GM12865 (cell line): Measurements from ENCODE around the gene YIPF3.

ENCODE experiments used
- DNase-seq: peaks from one replicate; pipeline ENCODE4 v3.0.0; 2010; ENCODE audit warnings: low read depth
- H3K4me3 ChIP-seq: 2 replicates; pipeline ENCODE4 v1.5.1; 2011; ENCODE audit warnings: mild to moderate bottlenecking, low read depth, low read length, control low read depth
- TF ChIP-seq, protein P1 (sequence below): IDR thresholded peaks from 2 replicates; pipeline ENCODE4 v1.5.1; 2011; ENCODE audit warnings: low read length, control low read depth, low read depth, inconsistent platforms; ENCODE audit not compliant: insufficient read depth; ENCODE audit errors: missing control alignments

The YIPF3 gene

DNA sequence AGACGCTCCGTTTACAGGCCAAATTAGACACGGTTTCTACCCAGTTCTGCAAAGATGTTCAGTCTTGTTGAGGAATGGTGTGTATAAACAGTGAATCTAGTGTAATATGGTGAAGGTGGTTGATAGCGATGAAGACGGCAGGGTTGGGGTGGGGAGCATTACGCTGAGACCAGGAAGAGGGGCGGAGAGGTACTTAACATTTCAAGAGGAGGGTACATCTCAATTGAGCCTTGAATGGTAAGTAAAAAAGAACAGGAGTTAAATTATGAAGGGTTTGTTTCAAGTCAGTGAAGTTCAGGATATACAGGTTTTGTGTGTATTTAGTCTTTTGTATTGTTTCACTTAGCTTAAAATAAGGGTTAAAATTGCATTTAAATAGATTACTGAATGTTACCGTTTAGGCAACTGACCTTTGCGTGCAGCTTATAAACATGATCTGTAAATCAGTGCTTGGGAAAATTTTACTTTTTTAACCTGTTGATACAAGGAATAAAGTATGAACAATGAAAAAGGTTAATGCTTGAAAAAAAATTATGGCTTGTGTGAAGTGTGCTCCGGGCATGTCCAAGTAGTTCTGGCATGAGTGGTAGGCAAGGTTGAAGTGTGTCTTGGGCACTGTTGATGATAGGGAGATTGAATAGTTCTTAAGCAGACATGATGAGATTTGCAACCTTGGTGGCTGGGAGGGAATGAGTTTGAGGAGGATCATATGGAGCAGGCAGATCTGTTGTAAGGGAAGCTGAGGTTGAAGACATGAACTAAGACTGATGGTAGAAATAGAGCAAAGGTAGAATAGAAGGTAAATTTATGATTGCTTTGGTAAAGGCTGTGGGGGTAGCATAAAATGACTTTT is 1.0 kb upstream of the YIPF3 start:
- H3K4me3 ChIP-seq = peak overlapping the region; percentile 93
- DNase-seq = peak; percentile 35
- TF ChIP-seq, protein P1, sequence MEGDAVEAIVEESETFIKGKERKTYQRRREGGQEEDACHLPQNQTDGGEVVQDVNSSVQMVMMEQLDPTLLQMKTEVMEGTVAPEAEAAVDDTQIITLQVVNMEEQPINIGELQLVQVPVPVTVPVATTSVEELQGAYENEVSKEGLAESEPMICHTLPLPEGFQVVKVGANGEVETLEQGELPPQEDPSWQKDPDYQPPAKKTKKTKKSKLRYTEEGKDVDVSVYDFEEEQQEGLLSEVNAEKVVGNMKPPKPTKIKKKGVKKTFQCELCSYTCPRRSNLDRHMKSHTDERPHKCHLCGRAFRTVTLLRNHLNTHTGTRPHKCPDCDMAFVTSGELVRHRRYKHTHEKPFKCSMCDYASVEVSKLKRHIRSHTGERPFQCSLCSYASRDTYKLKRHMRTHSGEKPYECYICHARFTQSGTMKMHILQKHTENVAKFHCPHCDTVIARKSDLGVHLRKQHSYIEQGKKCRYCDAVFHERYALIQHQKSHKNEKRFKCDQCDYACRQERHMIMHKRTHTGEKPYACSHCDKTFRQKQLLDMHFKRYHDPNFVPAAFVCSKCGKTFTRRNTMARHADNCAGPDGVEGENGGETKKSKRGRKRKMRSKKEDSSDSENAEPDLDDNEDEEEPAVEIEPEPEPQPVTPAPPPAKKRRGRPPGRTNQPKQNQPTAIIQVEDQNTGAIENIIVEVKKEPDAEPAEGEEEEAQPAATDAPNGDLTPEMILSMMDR = no peak

DNA sequence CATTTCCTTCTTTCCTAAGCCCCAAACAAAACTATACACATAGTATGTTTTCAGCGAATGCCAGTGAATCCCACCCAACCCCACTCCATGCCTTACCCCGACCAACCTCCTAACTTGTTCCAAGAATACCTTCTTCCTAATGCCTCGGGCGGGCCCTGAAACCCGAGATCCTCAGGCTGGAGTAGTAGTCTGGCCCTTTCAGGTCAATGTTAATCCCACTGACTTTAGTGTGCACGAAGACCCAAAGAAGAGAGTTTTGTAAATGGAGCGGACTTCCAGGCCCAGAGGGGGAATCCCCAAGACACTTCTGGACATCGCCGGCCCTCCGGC is 394 bp downstream of the YIPF3 start:
- DNase-seq = no peak
- peak overlapping the region; percentile 93 for H3K4me3 ChIP-seq
- TF ChIP-seq, protein P1 = no peak

DNA sequence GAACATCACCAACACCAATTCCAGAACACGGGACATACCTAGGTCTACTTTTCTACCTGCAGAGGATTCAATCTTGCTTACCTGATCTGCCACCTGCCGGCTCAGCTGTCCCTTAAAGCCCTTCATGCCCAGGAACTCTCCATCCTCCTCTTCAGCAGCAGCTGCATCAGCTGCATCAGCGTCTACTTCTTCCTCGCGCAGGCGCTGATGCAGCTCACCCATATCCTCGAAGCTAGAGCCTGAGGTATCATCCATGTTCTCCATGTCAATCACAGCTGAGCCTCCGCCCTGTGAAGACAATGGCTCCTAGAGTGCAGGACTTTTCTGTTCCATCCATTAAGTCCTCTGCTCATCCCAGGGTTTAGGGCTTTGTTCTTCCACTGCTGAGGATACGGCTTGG is 918 bp downstream of the YIPF3 start:
- TF ChIP-seq, protein P1 = no peak
- peak overlapping the region; percentile 93 for H3K4me3 ChIP-seq
- DNase-seq = no peak

DNA sequence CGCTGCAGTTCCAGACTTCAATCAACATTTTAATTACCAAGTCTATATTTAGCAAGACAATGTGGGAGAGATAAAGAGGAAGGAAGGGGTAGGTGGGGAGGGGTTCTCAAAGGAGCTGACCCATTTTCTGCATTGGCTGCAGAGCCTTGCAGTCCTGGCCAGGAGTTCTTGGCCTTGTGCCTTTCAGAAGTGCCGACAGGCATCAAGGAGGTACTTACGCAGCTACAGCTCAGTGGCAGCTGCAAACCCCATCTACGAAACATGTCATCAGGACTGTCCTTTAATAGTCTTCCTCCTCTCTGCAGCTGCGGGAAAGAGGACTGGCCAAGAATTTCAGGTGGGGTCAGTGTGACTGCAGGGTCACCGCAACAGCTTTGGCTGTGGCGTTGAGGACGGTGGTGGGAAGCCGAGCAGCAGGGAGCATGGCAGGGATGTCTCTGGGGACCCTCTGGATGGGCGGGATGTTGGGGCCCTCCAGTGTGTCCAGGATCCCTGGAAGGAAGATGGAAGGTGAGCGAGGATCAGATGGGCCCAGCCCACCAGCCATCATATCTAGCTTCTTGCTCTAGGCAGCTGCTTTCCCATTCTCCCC is 4.8 kb downstream of the YIPF3 start:
- TF ChIP-seq, protein P1 = no peak
- DNase-seq = no peak

DNA sequence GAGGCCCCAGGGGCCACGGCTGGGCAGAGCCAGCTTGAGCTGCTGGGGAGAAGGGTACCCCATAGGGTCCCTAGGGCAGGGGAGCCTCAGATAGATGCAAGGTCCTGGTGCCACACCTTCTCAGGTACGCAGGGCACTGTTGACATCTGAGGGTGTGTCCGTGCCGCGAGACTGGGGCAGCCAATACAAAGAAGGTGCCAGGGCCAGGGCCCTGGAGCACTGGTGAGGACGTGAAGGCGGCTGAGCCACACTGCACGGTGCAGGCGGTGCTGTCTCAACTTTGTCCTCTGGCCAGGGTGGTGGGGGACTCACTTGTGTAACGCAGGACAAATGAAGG is 5.9 kb downstream of the YIPF3 start:
- DNase-seq = no peak
- H3K4me3 ChIP-seq = no peak overlapping the region
- TF ChIP-seq, protein P1 = no peak

More for the DNA sequence above, 4.8 kb downstream of the YIPF3 start:
- H3K4me3 ChIP-seq = no peak overlapping the region

DNA sequence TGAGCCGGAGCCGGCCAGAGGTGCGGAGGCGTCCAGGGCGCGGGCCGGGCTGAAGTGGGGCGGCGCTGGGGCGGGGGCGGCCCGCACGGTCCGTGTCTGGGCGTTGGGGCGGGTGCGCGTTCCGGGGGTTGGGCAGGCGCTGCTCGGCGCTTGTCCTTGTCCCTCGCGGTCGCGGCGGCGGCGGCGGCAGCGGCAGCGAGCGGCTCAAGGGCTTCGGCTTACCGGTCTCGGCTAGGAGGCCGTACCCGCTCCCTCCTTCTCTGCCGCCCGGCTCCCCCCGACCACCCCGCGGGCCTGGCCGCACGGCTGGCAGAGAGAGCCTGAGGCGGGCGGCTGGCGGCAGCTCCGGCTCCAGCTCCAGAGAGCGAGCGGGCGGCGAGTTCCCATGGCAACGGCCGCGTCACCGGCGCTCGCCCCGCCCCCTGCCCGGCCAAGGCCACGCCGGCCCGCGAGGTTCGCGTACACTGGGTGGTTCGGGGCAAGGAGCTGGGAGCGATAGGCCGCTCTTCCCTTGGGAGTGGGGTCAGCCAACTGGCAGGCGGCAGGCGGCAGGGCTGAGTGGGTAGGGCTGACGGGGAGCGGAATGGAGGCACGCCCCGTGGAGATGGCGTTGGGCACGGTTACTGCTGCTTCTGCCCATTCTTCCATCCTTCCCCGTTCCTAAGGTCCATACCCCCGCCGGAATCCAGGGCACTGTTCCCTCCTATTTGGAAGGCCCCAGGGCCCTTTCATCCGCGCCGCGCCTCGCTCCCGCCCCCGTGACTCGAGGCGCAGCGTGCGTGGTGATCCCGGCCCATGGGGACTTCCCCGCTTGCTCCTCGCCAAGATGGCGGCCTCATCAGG is 6.5 kb downstream of the YIPF3 start, which contains the start of gene LRRC73:
TSS of gene LRRC73 (minus strand) at position 363 of the 843 bp plus-strand sequence. CDS start 561 bp downstream, outside the sequence.
- TF ChIP-seq, protein P1 = no peak
- DNase-seq = peak; percentile 82

More for the DNA sequence above, 6.5 kb downstream of the YIPF3 start, which contains the start of gene LRRC73:
- H3K4me3 ChIP-seq = peak within 1 kb of the TSS; percentile 51
